ENCODE results near the gene OCRL.

The OCRL gene

GRCh38 chrX:129540068-129540653, at the start of gene OCRL:
TSS of gene OCRL (plus strand) at chrX:129540259. CDS start at chrX:129540440, 181 bp downstream.
- DNase-seq = no peak

- DNase-seq = no peak
Measured at GRCh38 chrX:129490330-129490729, 49.7 kb upstream of the OCRL start.

GRCh38 chrX:129493643-129494042, 46.4 kb upstream of the OCRL start:
- no peak for DNase-seq

- no peak for DNase-seq
Measured at GRCh38 chrX:129494887-129495286, 45.2 kb upstream of the OCRL start.

GRCh38 chrX:129495900-129496299, 44.2 kb upstream of the OCRL start:
- no peak for DNase-seq

GRCh38 chrX:129496625-129497024, 43.4 kb upstream of the OCRL start:
- no peak for DNase-seq

- DNase-seq = no peak
Measured at GRCh38 chrX:129497146-129497843, 42.8 kb upstream of the OCRL start.

- DNase-seq = no peak
Measured at GRCh38 chrX:129510331-129510730, 29.7 kb upstream of the OCRL start.

- DNase-seq = no peak
Measured at GRCh38 chrX:129511689-129512088, 28.4 kb upstream of the OCRL start.

GRCh38 chrX:129512409-129512808, 27.6 kb upstream of the OCRL start:
- no peak for DNase-seq

- DNase-seq = no peak
Measured at GRCh38 chrX:129516402-129516801, 23.7 kb upstream of the OCRL start.

GRCh38 chrX:129520151-129520550, 19.9 kb upstream of the OCRL start:
- no peak for DNase-seq

- DNase-seq = no peak
Measured at GRCh38 chrX:129522184-129523078, 17.6 kb upstream of the OCRL start.

- no peak for DNase-seq
Measured at GRCh38 chrX:129523079-129523911, 16.8 kb upstream of the OCRL start, which contains the start of gene SMARCA1. TSS of gene SMARCA1 (minus strand) at chrX:129523490. CDS start at chrX:129523370, 120 bp downstream.

- no peak for DNase-seq
Measured at GRCh38 chrX:129524250-129524850, 15.7 kb upstream of the OCRL start.

- no peak for DNase-seq
Measured at GRCh38 chrX:129525162-129525561, 14.9 kb upstream of the OCRL start.

GRCh38 chrX:129525896-129526295, 14.2 kb upstream of the OCRL start:
- DNase-seq = no peak

- no peak for DNase-seq
Measured at GRCh38 chrX:129529685-129530281, 10.3 kb upstream of the OCRL start.

- no peak for DNase-seq
Measured at GRCh38 chrX:129530410-129530809, 9.6 kb upstream of the OCRL start.

- no peak for DNase-seq
Measured at GRCh38 chrX:129531132-129531531, 8.9 kb upstream of the OCRL start.

GRCh38 chrX:129534816-129535578, 5.1 kb upstream of the OCRL start:
- DNase-seq = no peak

Data from activated effector memory CD4-positive, alpha-beta T cell treated with Interleukin-2 at 50 U/mL for 16 hours (primary cell).